LNCaP clone FGC (cell line): ENCODE data around the gene INO80D.
"Not testable (repeated sequence)": the region's sequence is repeated elsewhere in the genome, so short reads cannot be mapped to it uniquely, and the experiment has no call there.

ENCODE experiments used
- DNase-seq: peaks from one replicate; pipeline ENCODE4 v3.0.0-alpha.2; 2011; ENCODE audit warnings: low read depth
- H3K4me3 ChIP-seq: 2 replicates; pipeline ENCODE4 v1.5.1; 2011; ENCODE audit warnings: mild to moderate bottlenecking, low read depth, low read length, control low read depth
- CTCF ChIP-seq: IDR thresholded peaks from 2 replicates; pipeline ENCODE4 v1.5.1; 2012; ENCODE audit warnings: mild to moderate bottlenecking; ENCODE audit not compliant: control insufficient read depth, insufficient read depth; ENCODE audit errors: extremely low read depth

Gene INO80D

GRCh38 chr2:206028101-206028500, 57.9 kb downstream of the INO80D start:
- no peak for DNase-seq
- no peak for TF ChIP-seq CTCF
- no peak overlapping the region for H3K4me3 ChIP-seq

GRCh38 chr2:206023183-206023582, 62.8 kb downstream of the INO80D start:
- no peak for DNase-seq
- no peak for TF ChIP-seq CTCF

GRCh38 chr2:206020171-206020570, 65.8 kb downstream of the INO80D start:
- H3K4me3 ChIP-seq: no peak overlapping the region
- DNase-seq: no peak
- TF ChIP-seq CTCF: no peak

More at GRCh38 chr2:206023183-206023582, 62.8 kb downstream of the INO80D start:
- H3K4me3 ChIP-seq: no peak overlapping the region

GRCh38 chr2:206015746-206016145, 70.2 kb downstream of the INO80D start:
- DNase-seq, H3K4me3 ChIP-seq: not testable (repeated sequence)

DNA sequence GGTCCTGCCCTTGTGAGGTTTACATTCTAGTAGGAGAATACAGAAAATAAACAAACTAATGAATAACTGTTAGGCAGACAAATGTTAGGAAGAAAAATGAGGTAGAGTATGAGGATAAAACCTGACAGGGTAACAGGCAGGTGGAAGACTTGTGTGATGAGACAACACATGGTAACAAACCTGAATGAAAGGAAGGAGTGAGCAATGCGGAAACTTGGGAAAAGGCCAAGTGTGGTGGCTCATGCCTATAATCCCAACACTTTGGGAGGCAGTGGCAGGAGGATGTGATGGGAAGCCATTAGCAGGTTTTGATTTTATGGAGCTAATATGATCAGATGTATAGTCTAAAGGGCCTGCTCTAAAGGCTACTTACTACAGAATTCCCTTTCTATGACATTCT, 74.2 kb downstream of the INO80D start:
- no peak for TF ChIP-seq CTCF
- no peak overlapping the region for H3K4me3 ChIP-seq
- DNase-seq: no peak

DNA sequence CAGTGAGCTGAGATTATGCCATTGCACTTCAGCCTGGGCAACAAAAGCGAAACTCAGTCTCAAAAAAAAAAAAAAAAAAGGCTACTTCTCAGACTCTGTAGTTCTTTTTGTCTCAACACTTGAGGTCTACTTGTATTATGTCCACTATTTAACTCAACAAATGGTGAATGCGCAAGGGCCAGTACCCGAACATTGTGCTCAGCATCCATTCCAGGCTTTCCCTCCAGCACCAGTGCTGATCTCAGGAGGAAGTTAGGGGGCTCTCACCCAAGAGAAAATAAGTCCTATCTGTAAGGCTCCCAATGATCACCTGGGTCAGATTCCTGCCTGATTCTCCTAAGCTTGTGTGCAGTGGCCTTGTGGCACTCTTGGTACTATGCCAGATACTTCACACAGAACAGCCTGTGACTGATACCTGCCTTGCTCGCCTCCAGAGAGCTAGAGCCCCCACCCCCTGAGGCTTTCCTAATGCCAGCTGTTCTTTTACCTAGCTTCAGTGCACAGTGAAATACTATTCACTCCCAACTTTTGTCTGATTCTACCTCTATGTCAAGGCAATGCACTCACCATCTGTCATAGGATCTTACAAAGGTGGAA, 74.9 kb downstream of the INO80D start:
- TF ChIP-seq CTCF: no peak
- no peak for DNase-seq
- H3K4me3 ChIP-seq: no peak overlapping the region

GRCh38 chr2:206004004-206004693, 81.8 kb downstream of the INO80D start:
- TF ChIP-seq CTCF: peak; percentile 62
- no peak overlapping the region for H3K4me3 ChIP-seq
- DNase-seq: no peak
